CD4-positive, alpha-beta memory T cell (primary cell): ENCODE results near the gene PLEKHJ1. TPM values are rescaled to one million over a fixed set of nuclear protein-coding genes. Genes with fewer than 3 reads are reported as not detected.

Experiments
- CTCF ChIA-PET: fragments of 350-600 bp; sonication (Branson Sonifier 250); formaldehyde crosslinking; loops from one replicate; lab custom pipeline; 2021; ENCODE audit warnings: inconsistent platforms; ENCODE audit not compliant: partially characterized antibody; lab: Charles Lee
- POLR2A ChIA-PET: fragments of 350-600 bp; sonication (Branson Sonifier 250); formaldehyde crosslinking; loops from one replicate; lab custom pipeline; 2021; ENCODE audit not compliant: partially characterized antibody; lab: Charles Lee
- DNase-seq, 5 donors: peaks; one replicate each; pipeline versions ENCODE4 v3.0.0 to v3.0.0-alpha.2; 2020 to 2022; ENCODE audit warnings: mixed read lengths in 1 of 5
- H3K27ac ChIP-seq: one replicate; pipeline ENCODE4 v1.7.0; 2013; ENCODE audit warnings: low read depth, low read length
- H3K27me3 ChIP-seq: 2 replicates; pipeline ENCODE4 v1.7.0; 2013; ENCODE audit warnings: mild to moderate bottlenecking, low read length, moderate library complexity; ENCODE audit not compliant: insufficient read depth
- H3K36me3 ChIP-seq: 2 replicates; pipeline ENCODE4 v1.7.0; 2013; ENCODE audit warnings: mild to moderate bottlenecking, low read length, moderate library complexity; ENCODE audit not compliant: insufficient read depth
- H3K4me1 ChIP-seq: 2 replicates; pipeline ENCODE4 v1.7.0; 2013; ENCODE audit warnings: mild to moderate bottlenecking, low read length, moderate library complexity; ENCODE audit not compliant: insufficient read depth
- H3K4me3 ChIP-seq, 2 donors: one replicate each; pipeline ENCODE4 v1.7.0; 2013; ENCODE audit warnings: low read length in 2 of 2, mild to moderate bottlenecking in 1 of 2
- H3K9me3 ChIP-seq, 2 donors: one replicate each; pipeline ENCODE4 v1.7.0; 2013; ENCODE audit warnings: low read length in 2 of 2, control low read depth in 1 of 2; ENCODE audit not compliant: control insufficient read depth in 1 of 2
- H3K27ac Mint-ChIP-seq, 7 donors: one replicate each; pipeline ENCODE4 v1.8.0; 2020 to 2021; ENCODE audit warnings: mixed read lengths in 7 of 7, mild to moderate bottlenecking in 6 of 7, inconsistent platforms in 3 of 7, moderate library complexity in 3 of 7
- H3K27me3 Mint-ChIP-seq, 2 donors: one replicate each; pipeline ENCODE4 v1.8.0; 2020 to 2021; ENCODE audit warnings: mixed read lengths in 2 of 2
- H3K36me3 Mint-ChIP-seq, 2 donors: one replicate each; pipeline ENCODE4 v1.8.0; 2020 to 2021; ENCODE audit warnings: mixed read lengths in 2 of 2, inconsistent platforms in 1 of 2, mild to moderate bottlenecking in 1 of 2
- H3K4me1 Mint-ChIP-seq, 4 donors: one replicate each; pipeline ENCODE4 v1.8.0; 2020 to 2021; ENCODE audit warnings: mixed read lengths in 4 of 4, mild to moderate bottlenecking in 1 of 4
- H3K4me3 Mint-ChIP-seq, 8 donors: one replicate each; pipeline ENCODE4 v1.8.0; 2020 to 2021; ENCODE audit warnings: mixed read lengths in 8 of 8, mild to moderate bottlenecking in 7 of 8, moderate library complexity in 6 of 8, inconsistent platforms in 3 of 8
- H3K9me3 Mint-ChIP-seq, 8 donors: one replicate each; pipeline ENCODE4 v1.8.0; 2020 to 2021; ENCODE audit warnings: mixed read lengths in 8 of 8, mild to moderate bottlenecking in 5 of 8, inconsistent platforms in 3 of 8, moderate library complexity in 1 of 8
- intact Hi-C: fragments of 100-400 bp; cut with micrococcal nuclease; formaldehyde crosslinking; loops from one replicate; pipeline ENCODE4 v1.15.1; 2023
- polyA plus RNA-seq, 2 donors: library from polyadenylated mRNA; unstranded; fragments of 300-500 nt; fragmentation: Illumina TruSeq; gene quantifications; one replicate each; pipeline ENCODE4 v1.2.3, GENCODE V29; 2021
- total RNA-seq, 2 experiments: library from RNA; stranded (reverse); gene quantifications; one replicate each; pipeline ENCODE4 v1.2.3, GENCODE V29; 2021

The PLEKHJ1 gene
- total and polyA plus RNA-seq, 4 experiments from 2014 or later: 64.9 to 119 (median 85.2) TPM

- Mint-ChIP-seq H3K4me3 (peak overlapping the region in 1 of 8 donors; percentile 3), H3K36me3 (peaks cover 13 to 39% of the 10 kb centered on the region in 2 donors), H3K4me1 (peaks cover 0 to 7% (median 3%) of the 10 kb centered on the region in 4 donors), H3K9me3 (no peaks in the 10 kb centered on the region), H3K27ac (peak overlapping the region in 6 of 7 donors; percentile 35 to 82 (median 58)), H3K27me3 (no peaks in the 10 kb centered on the region)
- Histone ChIP-seq H3K4me3 (no peak overlapping the region), H3K27ac (no peak overlapping the region), H3K9me3 (no peaks in the 10 kb centered on the region), H3K27me3 (no peaks in the 10 kb centered on the region), H3K4me1 (no peaks in the 10 kb centered on the region), H3K36me3 (peaks cover 28% of the 10 kb centered on the region)
- ChIA-PET CTCF (no interaction called here), POLR2A (no interaction called here)
- intact Hi-C loops: no loop called here
- peak in 1 of 5 donors; percentile 28 for DNase-seq
Observed at GRCh38 chr19:2223959-2224358, 12.2 kb downstream of the PLEKHJ1 start.

- H3K9me3 Mint-ChIP-seq: no peaks in the 10 kb centered on the region
- H3K27ac Mint-ChIP-seq: peak overlapping the region in 3 of 7 donors; percentile 32 to 64 (median 53)
- H3K4me1 ChIP-seq: no peaks in the 10 kb centered on the region
- no peak overlapping the region for H3K4me3 Mint-ChIP-seq
- no peak for DNase-seq
- peaks cover 0 to 7% (median 2%) of the 10 kb centered on the region in 4 donors for H3K4me1 Mint-ChIP-seq
- intact Hi-C loops: no loop called here
- no peak overlapping the region for H3K4me3 ChIP-seq
- ChIA-PET POLR2A (no interaction called here), CTCF (no interaction called here)
- no peaks in the 10 kb centered on the region for H3K27me3 ChIP-seq
- H3K27ac ChIP-seq: no peak overlapping the region
- peaks cover 28% of the 10 kb centered on the region for H3K36me3 ChIP-seq
- H3K9me3 ChIP-seq: no peaks in the 10 kb centered on the region
- H3K36me3 Mint-ChIP-seq: peaks cover 10 to 40% of the 10 kb centered on the region in 2 donors
- H3K27me3 Mint-ChIP-seq: no peaks in the 10 kb centered on the region
Observed at GRCh38 chr19:2223391-2223790, 12.7 kb downstream of the PLEKHJ1 start.

DNA sequence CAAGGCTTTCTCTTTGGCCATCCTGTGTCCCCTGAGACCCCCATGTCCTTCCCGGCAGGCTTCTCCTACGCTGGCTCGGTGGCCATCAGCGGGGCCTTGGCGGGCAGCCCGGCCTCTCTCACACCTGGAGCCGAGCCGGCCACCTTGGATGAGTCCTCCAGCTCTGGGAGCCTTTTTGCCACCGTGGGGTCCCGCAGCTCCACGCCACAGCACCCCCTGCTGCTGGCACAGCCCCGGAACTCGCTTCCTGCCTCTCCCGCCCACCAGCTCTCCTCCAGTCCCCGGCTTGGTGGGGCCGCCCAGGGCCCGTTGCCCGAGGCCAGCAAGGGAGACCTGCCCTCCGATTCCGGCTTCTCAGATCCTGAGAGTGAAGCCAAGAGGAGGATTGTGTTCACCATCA lies 14.2 kb downstream of the PLEKHJ1 start:
- intact Hi-C loops: no loop called here
- ChIA-PET POLR2A (interaction anchor here (1.3 kb wide), 1 partner anchor 11 kb away, joined by 6 read pairs; no protein-coding TSS in a partner anchor), CTCF (interaction anchor here (0.6 kb wide), 1 partner anchor 74 kb away, joined by 3 read pairs; no protein-coding TSS in a partner anchor)
- Mint-ChIP-seq H3K4me3 (no peak overlapping the region), H3K27me3 (no peaks in the 10 kb centered on the region), H3K4me1 (peaks cover 0 to 7% (median 2%) of the 10 kb centered on the region in 4 donors), H3K9me3 (no peaks in the 10 kb centered on the region), H3K36me3 (peaks cover 14 to 43% of the 10 kb centered on the region in 2 donors), H3K27ac (no peak overlapping the region)
- Histone ChIP-seq H3K9me3 (no peaks in the 10 kb centered on the region), H3K36me3 (peaks cover 28% of the 10 kb centered on the region), H3K27ac (no peak overlapping the region), H3K4me3 (no peak overlapping the region), H3K4me1 (no peaks in the 10 kb centered on the region), H3K27me3 (no peaks in the 10 kb centered on the region)
- no peak for DNase-seq

DNA sequence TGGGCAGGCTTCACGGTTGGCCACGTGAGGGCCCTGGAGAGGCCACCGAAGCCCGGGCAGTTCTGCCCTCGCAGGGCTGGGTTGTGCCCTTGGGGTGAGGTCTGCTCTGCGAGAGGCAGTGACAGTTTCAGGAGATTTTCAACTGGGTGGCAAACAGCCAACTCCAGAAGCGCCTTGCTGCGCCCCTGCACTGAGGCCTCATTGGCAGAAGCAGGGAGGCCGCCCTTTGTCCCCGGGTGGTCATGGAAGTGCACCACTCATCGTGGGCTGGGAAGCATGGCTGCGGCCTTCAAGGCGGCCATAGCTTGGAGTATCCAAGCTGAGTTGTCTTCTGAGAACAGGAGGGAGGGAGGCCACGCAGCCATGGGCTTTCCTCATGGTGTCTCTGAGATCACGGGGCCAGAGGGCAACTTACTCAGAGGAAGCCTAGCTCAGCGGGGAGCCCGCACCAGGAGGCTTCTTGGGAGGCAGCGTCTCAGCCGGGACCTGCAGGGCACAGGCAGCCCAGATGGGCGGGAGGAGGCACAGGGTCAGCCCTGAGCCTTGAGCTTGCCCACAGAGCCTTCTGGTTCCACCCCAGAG lies 14.8 kb downstream of the PLEKHJ1 start:
- intact Hi-C loops: no loop called here
- peaks cover 0 to 7% (median 3%) of the 10 kb centered on the region in 4 donors for H3K4me1 Mint-ChIP-seq
- no peaks in the 10 kb centered on the region for H3K9me3 Mint-ChIP-seq
- CTCF ChIA-PET: interaction anchor here (0.6 kb wide), 1 partner anchor 73 kb away, joined by 3 read pairs; no protein-coding TSS in a partner anchor
- Histone ChIP-seq H3K27ac (no peak overlapping the region), H3K36me3 (peaks cover 28% of the 10 kb centered on the region), H3K9me3 (no peaks in the 10 kb centered on the region), H3K27me3 (no peaks in the 10 kb centered on the region), H3K4me3 (no peak overlapping the region), H3K4me1 (no peaks in the 10 kb centered on the region)
- no peaks in the 10 kb centered on the region for H3K27me3 Mint-ChIP-seq
- H3K36me3 Mint-ChIP-seq: peaks cover 15 to 45% of the 10 kb centered on the region in 2 donors
- POLR2A ChIA-PET: interaction anchor here (1.3 kb wide), 1 partner anchor 12 kb away, joined by 6 read pairs; no protein-coding TSS in a partner anchor
- peak overlapping the region in 1 of 7 donors; percentile 29 for H3K27ac Mint-ChIP-seq
- H3K4me3 Mint-ChIP-seq: no peak overlapping the region
- no peak for DNase-seq

DNA sequence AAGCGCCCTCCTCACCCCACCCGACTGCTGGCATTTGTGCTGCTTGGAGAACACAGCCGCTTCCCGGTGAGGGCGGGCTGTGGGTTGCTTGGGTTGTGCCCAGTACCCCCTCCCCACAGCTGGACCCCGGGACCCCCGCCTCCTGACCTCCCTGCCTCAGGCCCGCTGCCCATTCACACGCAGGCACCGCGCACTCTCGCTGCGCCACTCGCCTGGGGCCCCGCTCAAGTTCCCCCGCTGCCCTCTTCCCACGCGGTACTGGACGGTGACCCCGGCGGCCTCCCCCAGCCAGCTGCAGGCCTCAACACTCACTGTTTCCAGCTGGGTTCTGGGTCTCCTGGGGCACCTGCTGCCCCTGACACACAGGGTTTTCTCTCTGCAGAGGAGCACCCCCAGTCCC lies 16.4 kb downstream of the PLEKHJ1 start:
- intact Hi-C loops: no loop called here
- DNase-seq: no peak
- ChIA-PET CTCF (no interaction called here), POLR2A (no interaction called here)
- Mint-ChIP-seq H3K27me3 (no peaks in the 10 kb centered on the region), H3K4me3 (no peak overlapping the region), H3K36me3 (peaks cover 16 to 45% of the 10 kb centered on the region in 2 donors), H3K4me1 (peaks cover 0 to 22% (median 14%) of the 10 kb centered on the region in 4 donors), H3K9me3 (no peaks in the 10 kb centered on the region), H3K27ac (no peak overlapping the region)
- Histone ChIP-seq H3K9me3 (no peaks in the 10 kb centered on the region), H3K36me3 (peaks cover 16% of the 10 kb centered on the region), H3K4me3 (no peak overlapping the region), H3K27me3 (no peaks in the 10 kb centered on the region), H3K27ac (no peak overlapping the region), H3K4me1 (peaks cover 13% of the 10 kb centered on the region)

DNA sequence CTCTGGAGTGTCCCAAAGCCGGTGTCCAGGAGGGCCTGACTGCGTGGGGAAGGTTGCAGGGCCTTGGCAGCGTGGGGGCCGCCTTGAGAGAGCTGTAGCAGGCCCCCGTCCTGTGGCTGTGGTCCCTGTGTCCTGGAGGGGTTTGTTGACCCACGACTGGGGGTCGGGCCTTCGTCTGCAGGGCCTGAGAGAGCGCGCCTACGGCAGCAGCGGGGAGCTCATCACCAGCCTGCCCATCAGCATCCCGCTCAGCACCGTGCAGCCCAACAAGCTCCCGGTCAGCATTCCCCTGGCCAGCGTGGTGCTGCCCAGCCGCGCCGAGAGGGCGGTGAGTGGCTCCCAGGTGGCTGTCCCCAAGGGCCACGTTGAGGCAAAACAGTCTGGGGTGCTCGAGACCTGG lies 18.5 kb downstream of the PLEKHJ1 start:
- no peaks in the 10 kb centered on the region for H3K27me3 Mint-ChIP-seq
- intact Hi-C loops: no loop called here
- no peak overlapping the region for H3K27ac Mint-ChIP-seq
- Histone ChIP-seq H3K36me3 (peaks cover 8% of the 10 kb centered on the region), H3K27me3 (no peaks in the 10 kb centered on the region), H3K27ac (no peak overlapping the region), H3K9me3 (no peaks in the 10 kb centered on the region), H3K4me3 (no peak overlapping the region), H3K4me1 (peaks cover 13% of the 10 kb centered on the region)
- no peaks in the 10 kb centered on the region for H3K9me3 Mint-ChIP-seq
- no peak overlapping the region for H3K4me3 Mint-ChIP-seq
- peaks cover 8 to 42% of the 10 kb centered on the region in 2 donors for H3K36me3 Mint-ChIP-seq
- H3K4me1 Mint-ChIP-seq: peaks cover 0 to 20% (median 11%) of the 10 kb centered on the region in 4 donors
- DNase-seq: no peak
- ChIA-PET POLR2A (no interaction called here), CTCF (no interaction called here)

DNA sequence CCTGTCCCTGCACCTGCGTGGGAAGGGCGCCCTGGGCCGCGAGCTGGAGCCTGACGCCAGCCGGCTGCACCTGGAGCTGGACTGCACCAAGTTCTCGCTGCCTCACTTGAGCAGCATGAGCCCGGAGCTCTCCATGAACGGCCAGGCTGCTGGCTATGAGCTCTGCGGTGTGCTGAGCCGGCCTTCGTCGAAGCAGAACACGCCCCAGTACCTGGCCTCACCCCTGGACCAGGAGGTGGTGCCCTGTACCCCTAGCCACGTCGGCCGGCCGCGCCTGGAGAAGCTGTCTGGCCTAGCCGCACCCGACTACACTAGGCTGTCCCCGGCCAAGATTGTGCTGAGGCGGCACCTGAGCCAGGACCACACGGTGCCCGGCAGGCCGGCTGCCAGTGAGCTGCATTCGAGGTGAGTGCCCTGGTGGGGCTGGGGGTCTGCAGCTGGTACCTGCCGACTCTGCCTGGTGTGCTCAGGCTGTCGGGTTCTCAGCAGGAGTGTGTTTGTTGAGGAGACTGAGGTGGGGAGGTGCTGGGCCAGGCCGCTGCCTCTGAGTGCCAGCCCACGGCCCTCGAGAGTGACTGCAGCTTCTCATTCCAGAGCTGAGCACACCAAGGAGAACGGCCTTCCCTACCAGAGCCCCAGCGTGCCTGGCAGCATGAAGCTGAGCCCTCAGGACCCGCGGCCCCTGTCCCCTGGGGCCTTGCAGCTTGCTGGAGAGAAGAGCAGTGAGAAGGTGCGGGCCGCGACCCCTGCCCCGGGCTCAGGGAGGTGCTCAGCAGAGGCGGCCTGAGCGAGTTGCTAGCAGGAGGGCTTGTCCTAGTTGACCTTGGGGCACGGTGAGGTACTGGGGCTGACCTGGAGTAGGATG lies 19.5 kb downstream of the PLEKHJ1 start:
- Mint-ChIP-seq H3K9me3 (no peaks in the 10 kb centered on the region), H3K4me1 (peaks cover 0 to 20% (median 11%) of the 10 kb centered on the region in 4 donors), H3K36me3 (peaks cover 11 to 52% of the 10 kb centered on the region in 2 donors), H3K27me3 (no peaks in the 10 kb centered on the region), H3K27ac (peak overlapping the region in 1 of 7 donors; percentile 22), H3K4me3 (no peak overlapping the region)
- Histone ChIP-seq H3K9me3 (no peaks in the 10 kb centered on the region), H3K4me3 (no peak overlapping the region), H3K4me1 (peaks cover 13% of the 10 kb centered on the region), H3K36me3 (peaks cover 12% of the 10 kb centered on the region), H3K27me3 (no peaks in the 10 kb centered on the region), H3K27ac (no peak overlapping the region)
- intact Hi-C loops: no loop called here
- no peak for DNase-seq
- POLR2A ChIA-PET: interaction anchor here (0.6 kb wide), 2 partner anchors 19 to 111 kb away, joined by 3 read pairs; partner anchors contain the start of genes LSM7 and PLEKHJ1
- CTCF ChIA-PET: interaction anchor here (1.0 kb wide), 1 partner anchor 43 kb away, joined by 3 read pairs; no protein-coding TSS in a partner anchor
